Middle frontal gyrus (tissue), 1 donor: Measurements from ENCODE around the gene GHR.

Source experiments
- DNase-seq: peaks from one replicate; pipeline ENCODE4 v3.0.0-alpha.2; 2015; ENCODE audit warnings: low spot score; ENCODE audit errors: extremely low spot score

GHR gene

DNA sequence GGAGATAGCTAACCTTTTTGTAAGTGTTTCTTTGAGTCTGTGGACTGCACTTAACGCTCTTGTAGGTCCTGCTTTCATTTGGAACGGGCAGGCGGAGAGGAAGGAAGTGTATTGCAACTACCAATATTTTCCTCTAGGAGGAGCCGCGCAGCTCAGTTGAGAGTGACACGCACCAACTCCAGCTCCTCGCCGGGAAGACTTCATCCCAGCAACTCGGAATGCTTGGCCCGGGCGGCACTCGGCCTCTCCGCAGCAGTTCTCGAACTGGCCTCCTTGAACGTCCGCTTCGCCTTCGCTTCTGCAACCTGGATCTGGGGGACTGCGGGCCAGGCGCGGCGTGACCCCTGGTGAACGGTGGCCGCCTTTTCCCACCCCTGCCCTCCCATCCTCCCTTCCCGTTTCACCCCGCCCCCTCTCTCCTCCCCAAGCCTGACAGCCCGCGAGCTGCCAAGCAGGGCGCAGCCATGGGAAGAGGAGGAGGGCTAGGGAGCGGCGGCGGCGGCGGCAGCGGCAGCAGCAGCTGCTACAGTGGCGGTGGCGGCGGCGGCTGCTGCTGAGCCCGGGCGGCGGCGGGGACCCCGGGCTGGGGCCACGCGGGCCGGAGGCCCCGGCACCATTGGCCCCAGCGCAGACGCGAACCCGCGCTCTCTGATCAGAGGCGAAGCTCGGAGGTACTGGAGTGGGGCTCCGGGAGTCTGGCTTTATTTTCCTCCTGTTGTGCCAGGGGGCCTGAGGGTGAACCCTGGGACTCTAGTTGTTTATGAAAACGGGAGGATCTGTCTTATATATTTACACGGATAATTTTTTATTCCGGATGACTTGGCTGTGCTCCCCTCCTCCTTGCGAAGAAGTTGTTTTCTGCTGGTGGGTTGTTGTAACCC is at the start of gene GHR:
TSS of gene GHR (plus strand) at position 155 of the 881 bp plus-strand sequence. CDS start 142,436 bp downstream, outside the sequence.
- peak; percentile 72 for DNase-seq

DNA sequence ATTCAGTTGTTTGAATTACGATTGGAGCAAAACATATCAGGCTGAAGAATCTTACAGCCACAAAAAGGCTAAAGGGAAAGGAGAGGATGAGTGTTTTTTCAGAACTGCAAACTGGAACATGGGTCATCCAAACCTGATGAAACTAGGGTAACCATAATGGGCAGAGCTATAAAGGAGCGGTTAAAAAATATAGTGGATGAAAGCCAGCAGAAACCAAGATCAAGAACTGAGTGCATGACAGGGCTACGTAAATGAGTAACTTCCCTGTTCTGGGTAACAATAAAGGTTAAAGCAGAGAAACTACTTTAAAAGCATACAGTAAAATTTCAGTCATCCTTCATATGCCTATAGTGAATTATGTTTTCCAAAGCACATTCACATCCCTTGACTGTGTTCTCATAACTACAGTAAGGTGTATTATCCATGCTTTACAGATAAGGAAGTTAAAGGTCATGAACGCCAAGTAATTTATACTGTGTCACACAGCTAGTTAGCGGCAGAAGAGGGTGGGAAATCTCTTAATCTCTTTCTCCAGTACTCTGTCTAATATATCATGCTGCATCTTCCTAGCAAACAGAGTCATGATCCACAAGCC is 48.5 kb upstream of the GHR start:
- DNase-seq = no peak

- DNase-seq = no peak
These were observed 45.7 kb upstream of the GHR start for GRCh38 chr5:42377496-42377895.

DNA sequence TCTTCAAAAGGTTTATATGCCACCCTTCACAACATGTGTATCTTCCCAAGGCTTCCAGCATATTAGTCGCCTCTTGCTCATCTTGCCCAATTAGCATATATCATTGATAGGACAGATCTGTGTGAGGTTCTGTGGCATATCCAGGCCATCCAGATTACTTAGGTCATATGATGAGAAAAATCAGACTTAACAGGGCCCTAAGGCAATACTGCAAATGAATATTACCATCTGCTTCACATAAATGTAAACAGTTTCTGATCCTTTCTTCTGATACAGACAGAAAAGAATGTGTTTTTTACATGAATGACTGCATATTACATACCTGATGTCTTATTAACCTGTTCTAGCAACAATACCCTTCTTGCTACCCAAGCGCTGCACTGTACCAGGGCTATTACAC is 41.3 kb upstream of the GHR start:
- DNase-seq = no peak

- DNase-seq = no peak
These were observed 35.7 kb upstream of the GHR start for GRCh38 chr5:42387563-42387962.

GRCh38 chr5:42390115-42390514 is 33.1 kb upstream of the GHR start:
- DNase-seq = no peak

DNA sequence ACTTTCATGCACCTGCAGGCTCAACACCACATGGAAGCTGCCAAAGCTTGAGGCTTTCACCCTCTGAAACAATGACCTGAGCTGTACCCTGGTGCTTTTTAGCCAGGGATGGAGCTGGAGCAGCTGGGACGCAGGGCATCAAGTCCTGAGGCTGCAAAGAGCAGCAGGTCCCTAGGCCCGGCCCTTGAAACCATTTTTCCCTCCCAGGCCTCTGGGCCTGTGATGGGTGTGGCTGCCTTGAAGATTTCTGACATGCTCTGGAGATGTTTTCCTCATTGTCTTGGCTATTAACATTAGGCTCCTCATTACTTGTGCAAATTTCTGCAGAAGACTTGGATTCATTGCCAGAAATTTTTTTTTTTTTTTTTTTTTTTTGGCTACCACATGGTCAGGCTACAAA is 30.3 kb upstream of the GHR start:
- DNase-seq = no peak

GRCh38 chr5:42396111-42396510 is 27.1 kb upstream of the GHR start:
- DNase-seq = no peak

GRCh38 chr5:42397267-42397666 is 26.0 kb upstream of the GHR start:
- no peak for DNase-seq

DNA sequence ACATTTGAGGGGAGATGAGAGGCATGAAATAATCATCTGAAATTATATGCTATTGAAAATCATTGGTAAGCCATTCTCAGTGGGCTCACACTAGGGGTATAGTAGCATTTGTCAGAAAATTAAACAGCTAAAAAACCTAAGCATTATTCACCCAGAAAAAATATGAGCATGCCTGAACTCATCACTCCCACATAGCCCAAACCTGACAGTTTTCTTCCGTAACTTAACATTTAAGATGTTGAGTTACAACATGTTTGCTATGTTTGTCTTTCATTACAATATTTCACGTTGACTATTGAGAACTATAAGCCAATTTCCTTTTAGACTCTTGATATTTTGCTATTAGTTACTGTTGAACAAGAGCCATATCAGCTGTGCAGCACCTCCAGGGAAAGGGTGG is 23.5 kb upstream of the GHR start:
- no peak for DNase-seq

DNA sequence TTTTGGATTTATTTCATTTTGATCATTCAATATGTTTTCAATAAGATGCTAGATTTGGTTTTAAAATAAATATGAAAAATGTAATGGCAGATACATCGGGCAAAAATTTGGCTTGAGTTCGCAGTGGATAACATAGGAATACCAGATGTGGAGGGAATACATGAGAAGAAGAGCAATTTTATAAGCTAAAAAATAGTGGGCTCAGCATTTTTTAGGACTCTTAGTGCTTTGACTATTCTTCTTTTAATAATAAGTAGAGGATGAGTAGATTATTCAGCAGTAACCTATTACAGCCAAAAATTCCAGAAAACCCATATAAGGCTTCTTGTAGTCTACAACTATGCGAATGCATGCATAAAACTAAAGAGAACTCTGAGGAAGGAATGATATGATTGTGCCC is 22.8 kb upstream of the GHR start:
- no peak for DNase-seq

- no peak for DNase-seq
These were observed 20.0 kb upstream of the GHR start for GRCh38 chr5:42403236-42403635.

DNA sequence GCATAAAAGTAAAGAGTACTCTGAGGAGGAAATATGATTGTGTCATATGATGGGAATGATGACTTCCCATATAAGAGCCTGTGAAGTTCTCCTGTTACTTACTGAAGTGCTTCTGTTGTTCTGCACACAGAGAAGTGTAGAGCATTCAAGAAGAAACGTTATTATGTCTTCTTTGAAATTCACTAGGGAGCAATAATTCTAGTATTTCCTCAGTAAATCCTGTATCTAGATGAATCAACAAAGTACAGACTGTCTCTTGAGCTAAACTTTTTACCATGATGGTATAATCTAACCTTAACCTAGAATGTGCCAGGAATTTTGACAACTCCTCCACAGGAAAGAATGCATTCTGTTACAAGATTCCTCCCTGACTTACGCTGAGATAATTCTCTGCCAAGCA is 18.9 kb upstream of the GHR start:
- DNase-seq = no peak

DNA sequence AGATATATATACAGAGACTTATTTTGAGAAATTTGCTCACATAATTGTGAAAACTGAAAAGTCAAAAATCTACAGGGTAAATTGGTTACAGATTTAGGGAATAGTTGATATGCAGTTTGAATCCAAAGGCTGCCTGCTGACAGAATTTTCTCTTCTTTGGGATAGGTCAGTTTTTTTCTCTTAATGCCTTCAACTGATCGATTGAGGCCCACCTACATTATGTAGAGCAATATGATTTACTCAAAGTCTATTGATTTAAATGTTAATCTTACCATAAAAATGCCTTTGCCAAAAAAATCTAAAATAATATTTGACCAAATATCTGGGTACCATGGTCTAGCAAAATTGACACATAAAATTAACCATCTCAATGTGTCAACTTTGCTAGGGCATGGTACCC is 3.9 kb upstream of the GHR start:
- no peak for DNase-seq

GRCh38 chr5:42422656-42423280 is 471 bp upstream of the GHR start:
- DNase-seq = no peak

DNA sequence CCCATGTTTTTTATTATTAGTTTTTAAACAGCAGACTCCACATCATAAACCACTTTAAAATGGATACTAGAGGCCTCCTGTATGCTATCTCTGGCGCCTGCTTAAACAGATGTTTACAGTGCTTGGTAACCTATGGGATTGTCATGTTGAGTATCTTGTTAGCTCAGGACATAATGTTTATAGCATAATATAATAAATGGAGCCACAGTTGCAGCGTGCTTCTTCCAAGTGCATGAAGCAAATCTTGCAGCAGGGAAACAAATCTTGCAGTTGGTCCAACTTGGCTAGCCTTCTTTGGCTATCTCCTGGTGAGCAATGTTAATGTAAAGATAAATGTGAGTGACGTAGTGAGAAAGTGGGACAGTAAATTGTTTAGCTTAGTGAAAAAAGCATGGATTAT is 2.8 kb downstream of the GHR start:
- DNase-seq = no peak

DNA sequence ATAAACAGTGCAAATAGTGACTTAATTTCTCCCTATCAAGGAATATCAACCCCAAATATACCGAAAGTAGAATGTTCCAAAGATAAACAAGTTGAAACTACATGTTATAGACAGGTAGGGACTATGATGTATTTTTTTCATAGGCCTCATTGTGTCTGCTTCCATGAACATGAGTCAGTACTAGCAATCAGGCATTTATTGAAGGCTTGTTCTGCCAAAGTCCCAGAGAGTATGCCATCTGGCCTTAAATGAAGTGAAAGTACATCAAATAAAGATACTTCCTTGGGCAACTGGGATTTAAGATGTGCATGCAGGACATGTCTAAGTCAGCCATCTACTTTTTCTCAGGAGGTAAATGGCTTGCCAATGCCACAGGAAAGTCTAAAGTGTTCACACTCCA is 6.5 kb downstream of the GHR start:
- no peak for DNase-seq

DNA sequence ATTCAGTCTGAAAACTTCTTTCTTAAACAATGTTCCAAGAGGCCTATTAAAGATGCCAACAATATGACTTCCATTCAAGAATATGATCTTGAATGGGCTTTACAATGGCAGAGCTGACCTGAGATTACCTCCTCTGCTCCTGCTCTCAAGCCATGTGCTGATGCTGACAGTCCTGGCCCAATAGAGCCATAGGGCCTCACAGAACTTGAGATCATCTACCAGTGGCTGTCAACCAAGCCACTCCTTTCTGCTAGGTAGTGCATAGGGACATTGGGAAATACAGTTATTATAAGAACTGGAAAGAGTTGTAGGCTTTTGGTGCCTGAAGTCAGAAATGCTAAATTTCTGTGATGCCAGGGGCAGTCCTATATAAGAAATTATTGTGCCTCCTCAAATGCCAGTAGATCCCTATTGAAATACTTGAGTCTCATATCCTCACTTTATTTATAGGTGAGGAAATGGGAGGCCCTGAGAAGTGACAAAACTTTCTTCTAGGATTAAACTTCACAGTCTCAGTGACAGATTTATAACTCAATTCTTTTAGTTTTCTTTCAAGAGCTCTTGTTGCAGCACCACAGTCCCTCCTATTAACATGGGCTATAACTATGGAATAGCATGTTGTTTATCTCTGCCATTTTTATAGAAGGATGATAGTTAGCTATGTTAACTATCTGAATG is 10.9 kb downstream of the GHR start:
- no peak for DNase-seq

GRCh38 chr5:42436051-42436450 is 12.8 kb downstream of the GHR start:
- no peak for DNase-seq

GRCh38 chr5:42454216-42454995 is 31.2 kb downstream of the GHR start:
- no peak for DNase-seq

DNA sequence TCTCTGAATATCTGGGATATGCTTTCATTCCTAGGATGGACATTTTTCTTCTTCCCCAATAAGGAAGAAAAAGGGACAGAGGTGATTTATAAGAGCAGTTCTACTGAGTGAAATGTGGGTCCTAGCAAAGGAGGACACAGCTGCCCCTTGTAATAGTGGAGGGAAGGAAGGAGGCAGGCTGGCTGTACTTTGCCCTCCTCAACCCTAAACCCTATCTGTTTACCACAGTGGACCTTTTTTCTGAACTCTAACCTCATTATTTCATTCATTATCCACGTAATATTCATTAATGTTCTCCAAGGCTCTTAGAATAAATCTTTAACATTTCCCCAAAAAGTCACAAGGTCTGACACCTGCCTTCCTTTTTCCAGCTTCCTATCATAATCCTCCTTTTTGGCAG is 37.8 kb downstream of the GHR start:
- no peak for DNase-seq
